Pulmonary artery endothelial cell (primary cell): ENCODE measurements around the gene PIM1. TPM values are rescaled to one million over a fixed set of nuclear protein-coding genes. Genes with fewer than 3 reads are reported as not detected.
"Not testable (repeated sequence)": the region's sequence is repeated elsewhere in the genome, so short reads cannot be mapped to it uniquely, and the experiment has no call there.

Source experiments
- DNase-seq: peaks from one replicate; pipeline ENCODE4 v3.0.0-alpha.2; 2011; ENCODE audit warnings: low read depth, low spot score
- total RNA-seq: library from RNA; depleted of rRNA; stranded (reverse); fragments of >200 nt; gene quantifications from 2 replicates; pipeline ENCODE4 v1.2.3, GENCODE V29; 2014

PIM1 gene
- total RNA-seq, 1 donor from 2014 or later = 3.6 TPM

- no peak for DNase-seq
These were observed 19.1 kb downstream of the PIM1 start for GRCh38 chr6:37188962-37189510.

GRCh38 chr6:37190159-37190535 lies 20.2 kb downstream of the PIM1 start:
- DNase-seq = no peak

- DNase-seq = no peak
These were observed 22.7 kb downstream of the PIM1 start for GRCh38 chr6:37192666-37193065.

- DNase-seq = not testable (repeated sequence)
These were observed 24.9 kb downstream of the PIM1 start for GRCh38 chr6:37194886-37195285.

- not testable (repeated sequence) for DNase-seq
These were observed 26.5 kb downstream of the PIM1 start for GRCh38 chr6:37196451-37196850.

- DNase-seq = no peak
These were observed 30.1 kb downstream of the PIM1 start for GRCh38 chr6:37200085-37200484.

- no peak for DNase-seq
These were observed 31.8 kb downstream of the PIM1 start for GRCh38 chr6:37201726-37202125.

- DNase-seq = no peak
These were observed 33.0 kb downstream of the PIM1 start for GRCh38 chr6:37202788-37203491.

GRCh38 chr6:37204014-37204751 lies 34.2 kb downstream of the PIM1 start:
- DNase-seq = no peak

- no peak for DNase-seq
These were observed 35.4 kb downstream of the PIM1 start for GRCh38 chr6:37205175-37205996.

GRCh38 chr6:37205997-37206340 lies 36.0 kb downstream of the PIM1 start:
- no peak for DNase-seq

- DNase-seq = no peak
These were observed 36.7 kb downstream of the PIM1 start for GRCh38 chr6:37206622-37207021.

- peak; percentile 41 for DNase-seq
These were observed 38.0 kb downstream of the PIM1 start for GRCh38 chr6:37207903-37208456.

- no peak for DNase-seq
These were observed 38.8 kb downstream of the PIM1 start for GRCh38 chr6:37208793-37209192.

GRCh38 chr6:37209461-37210205 lies 39.7 kb downstream of the PIM1 start:
- DNase-seq = no peak

GRCh38 chr6:37210313-37210968 lies 40.5 kb downstream of the PIM1 start:
- peak; percentile 41 for DNase-seq

GRCh38 chr6:37212268-37212667 lies 42.3 kb downstream of the PIM1 start:
- DNase-seq = no peak

GRCh38 chr6:37218061-37218460 lies 48.1 kb downstream of the PIM1 start:
- DNase-seq = no peak

GRCh38 chr6:37218511-37218910 lies 48.6 kb downstream of the PIM1 start:
- no peak for DNase-seq

- no peak for DNase-seq
These were observed 51.7 kb downstream of the PIM1 start for GRCh38 chr6:37221585-37222124.
